GM18499 (cell line): Measurements from ENCODE around the gene SLC1A3.

Source experiments
- ATAC-seq: cut with Tn5 transposase; IDR thresholded peaks from one replicate; pipeline ENCODE4 v1.9.1; 2021; ENCODE audit warnings: moderate number of reproducible peaks; ENCODE audit not compliant: insufficient read depth, unreplicated experiment

The SLC1A3 gene

GRCh38 chr5:36705055-36705454 lies 98.6 kb downstream of the SLC1A3 start:
- no peak for ATAC-seq

- ATAC-seq = no peak
Measured at GRCh38 chr5:36706662-36707061, 100.3 kb downstream of the SLC1A3 start.

- ATAC-seq = no peak
Measured at GRCh38 chr5:36708996-36709395, 102.6 kb downstream of the SLC1A3 start.

DNA sequence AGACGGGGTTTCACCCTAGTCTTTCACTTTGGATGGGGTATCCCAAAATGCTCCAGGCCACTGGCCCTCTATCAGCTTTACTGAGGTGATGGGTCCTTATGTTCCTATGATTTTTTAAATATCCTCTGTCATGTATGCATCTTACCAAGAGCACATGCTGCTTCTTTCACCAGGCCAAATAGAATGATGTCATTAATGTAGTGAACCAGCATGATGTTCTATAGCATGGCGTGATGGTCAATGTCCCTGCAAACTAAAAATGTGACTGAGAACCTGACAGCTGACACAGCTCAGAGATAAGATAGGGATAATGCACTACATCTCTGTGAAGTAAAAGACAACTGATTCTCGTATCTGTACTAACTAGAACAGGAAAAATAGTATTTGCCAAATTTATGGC lies 103.6 kb downstream of the SLC1A3 start:
- ATAC-seq = no peak

DNA sequence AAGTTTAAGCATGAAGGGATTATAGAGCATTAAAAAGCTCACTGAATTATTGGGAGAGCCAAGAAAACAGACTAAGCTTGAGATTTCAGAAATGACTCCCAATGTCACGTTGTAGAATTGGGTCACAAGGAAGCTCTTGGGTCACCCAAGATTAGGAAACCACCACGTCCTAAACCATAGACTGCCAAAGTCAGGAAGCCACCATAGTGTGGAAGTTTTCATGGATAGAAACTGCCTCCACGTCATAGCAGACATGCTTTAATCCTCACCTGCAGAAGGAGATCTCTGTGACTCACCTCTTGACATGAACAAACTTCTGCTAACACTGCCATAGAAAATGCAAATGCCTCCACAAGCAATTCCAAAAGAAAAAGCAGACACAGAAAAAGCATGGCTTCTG lies 106.3 kb downstream of the SLC1A3 start:
- no peak for ATAC-seq

DNA sequence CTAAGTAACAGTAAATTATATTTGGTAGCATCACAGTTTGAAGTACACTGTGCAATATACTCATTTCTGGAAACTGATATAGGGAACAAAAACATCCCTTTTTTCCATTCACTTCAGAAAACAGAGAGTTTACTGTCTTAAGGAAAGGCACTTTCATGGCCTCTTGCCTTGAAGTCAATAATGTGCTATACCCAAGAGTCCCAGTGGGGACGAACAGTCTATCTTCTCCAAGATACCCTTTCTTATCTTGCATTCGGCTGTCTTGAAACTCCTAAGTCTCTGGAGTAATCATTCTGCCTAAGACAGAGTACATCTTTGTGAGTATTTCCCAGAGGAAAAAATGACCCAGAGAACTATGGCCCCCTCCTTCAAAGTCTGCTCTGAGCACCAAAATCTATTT lies 107.1 kb downstream of the SLC1A3 start:
- ATAC-seq = no peak

DNA sequence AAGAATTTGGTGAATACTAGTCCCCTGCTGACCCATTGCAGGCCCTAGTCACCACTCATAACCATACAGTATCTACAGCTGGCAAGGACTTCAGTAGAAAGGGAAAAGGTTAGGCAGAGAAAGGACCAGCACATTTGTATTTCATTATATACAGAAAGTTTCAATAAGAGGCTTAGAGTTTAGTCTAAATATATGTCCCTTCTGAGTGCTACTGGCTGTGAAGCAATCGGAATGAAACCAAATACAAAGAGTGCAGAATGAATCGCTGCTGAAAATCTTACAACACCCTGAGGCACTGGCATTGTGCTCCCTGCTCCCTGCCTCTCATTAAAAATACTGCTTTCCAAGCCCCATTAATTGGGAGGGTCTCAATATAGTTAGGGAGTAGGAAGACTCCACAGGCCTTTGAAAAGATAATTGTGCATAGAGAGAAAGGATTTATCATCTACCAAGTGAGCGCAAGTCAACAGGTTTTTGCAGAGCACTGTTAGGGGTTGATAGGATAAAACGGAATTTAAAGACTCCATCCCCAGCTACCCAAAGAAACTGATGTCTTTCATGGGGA lies 110.8 kb downstream of the SLC1A3 start:
- no peak for ATAC-seq

DNA sequence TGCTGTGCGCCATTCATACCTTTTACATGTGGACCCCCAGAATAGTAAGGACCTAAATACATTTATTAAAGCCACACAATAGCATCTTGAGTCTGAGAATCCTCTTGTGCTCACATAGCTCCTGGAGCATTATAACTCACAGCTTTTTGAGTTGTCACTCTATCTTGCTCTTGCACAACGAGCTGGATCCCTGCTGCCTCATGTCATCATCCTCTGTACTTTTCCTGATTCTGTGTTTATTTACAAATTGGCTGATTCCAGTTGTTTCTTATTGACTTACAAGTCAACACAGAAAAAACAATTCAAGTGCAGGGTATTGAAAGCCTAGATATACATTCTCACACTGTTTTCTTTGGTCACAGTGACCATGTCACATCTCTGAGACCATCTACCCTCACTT lies 112.9 kb downstream of the SLC1A3 start:
- ATAC-seq = no peak

DNA sequence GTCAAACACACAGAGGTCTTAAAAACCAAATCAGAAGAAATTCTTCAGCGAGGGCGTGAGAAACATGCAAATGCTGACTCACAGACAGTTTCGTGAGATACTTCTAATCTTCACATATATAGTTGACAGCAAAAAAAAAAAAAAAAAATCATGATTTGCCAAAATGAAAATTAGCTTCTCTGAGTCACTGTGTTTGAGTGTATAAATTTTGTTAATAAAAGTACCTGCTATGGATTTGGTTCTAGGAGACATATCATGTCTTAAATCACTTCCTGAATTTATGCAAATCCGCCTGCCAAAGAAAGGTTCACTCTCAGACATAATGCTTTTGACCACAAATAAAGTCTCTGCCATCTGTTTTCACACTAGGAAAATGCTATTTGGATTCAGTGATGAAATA lies 114.3 kb downstream of the SLC1A3 start:
- ATAC-seq = peak; percentile 21

- no peak for ATAC-seq
Measured at GRCh38 chr5:36721664-36722235, 115.3 kb downstream of the SLC1A3 start.

DNA sequence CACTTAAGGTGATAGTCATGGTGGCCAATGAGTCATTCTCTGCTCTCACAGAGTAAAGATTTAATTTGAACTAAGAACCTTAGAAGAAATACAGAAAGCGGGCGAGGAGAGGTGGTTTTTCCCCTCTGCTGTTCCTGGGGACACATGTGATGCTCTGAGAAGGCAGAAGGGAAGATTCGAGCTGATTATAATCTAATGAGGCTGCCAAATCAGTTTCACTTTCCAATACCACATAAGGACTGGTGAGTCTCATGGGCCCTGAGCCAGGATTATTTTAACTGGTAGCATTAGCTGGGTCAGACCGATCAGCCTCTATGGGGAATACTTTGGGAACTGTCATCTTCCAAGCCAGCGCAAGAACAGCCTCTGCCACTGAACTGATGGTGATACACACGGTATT lies 116.5 kb downstream of the SLC1A3 start:
- no peak for ATAC-seq

DNA sequence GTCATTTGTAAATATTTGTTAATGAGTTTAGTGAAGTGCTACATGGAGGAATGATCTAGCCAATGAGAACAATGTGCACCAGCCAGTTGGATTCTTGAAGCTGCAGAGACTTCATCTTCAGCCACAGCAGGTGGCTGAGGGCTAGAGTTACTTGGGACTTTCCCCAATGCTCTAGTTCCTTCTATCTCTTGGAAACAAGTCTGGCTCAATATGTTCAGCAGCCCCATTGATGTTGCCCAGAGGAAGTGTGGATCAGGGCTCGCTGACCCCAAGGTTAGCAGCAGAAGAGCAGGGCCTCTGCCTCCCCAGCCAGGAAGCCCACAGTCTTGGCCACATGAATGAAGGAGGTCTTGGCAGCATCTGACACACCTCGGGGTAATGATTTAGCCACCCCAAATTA lies 117.5 kb downstream of the SLC1A3 start:
- ATAC-seq = no peak

DNA sequence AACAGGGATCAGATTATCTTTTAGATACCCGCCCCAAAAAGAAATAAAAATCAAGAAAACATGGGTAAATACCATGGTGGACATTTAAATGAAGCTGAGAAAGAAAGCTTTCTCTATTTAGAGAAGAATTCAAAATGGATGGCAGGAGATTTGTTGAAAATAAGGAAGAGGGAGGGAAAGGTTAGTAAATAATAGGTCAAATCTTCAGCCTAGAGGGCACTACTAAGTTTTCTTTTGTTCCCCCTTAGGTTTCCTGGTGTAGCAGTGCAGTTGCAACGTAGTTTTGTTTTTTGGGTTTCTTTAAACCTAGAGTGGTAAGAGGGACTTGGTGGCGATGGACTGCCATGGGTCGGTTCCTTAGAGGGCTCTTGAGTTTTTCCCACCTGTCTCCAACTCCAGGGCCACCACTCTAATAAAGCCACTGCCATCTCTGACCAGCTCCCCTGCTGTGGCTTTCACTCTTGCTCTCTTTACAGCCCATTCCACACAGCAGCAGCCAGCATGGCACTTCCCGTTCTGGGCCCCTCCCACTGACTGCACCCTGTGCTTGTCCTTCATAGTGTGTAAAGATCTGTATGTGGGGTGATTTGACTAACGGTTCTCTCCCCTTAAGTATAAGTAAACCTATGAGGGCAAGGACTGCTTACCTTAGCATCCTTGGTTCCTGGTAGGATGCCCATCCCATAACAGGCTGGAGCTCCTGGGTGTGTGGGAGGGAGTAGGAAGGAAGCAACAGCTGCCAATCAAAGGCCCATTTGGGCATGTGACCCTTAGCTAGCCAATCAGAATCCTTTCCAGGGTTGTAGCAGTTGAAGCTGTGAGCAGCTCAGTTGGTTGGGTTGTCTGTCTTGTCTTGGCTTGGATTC lies 118.3 kb downstream of the SLC1A3 start:
- peak; percentile 57 for ATAC-seq

DNA sequence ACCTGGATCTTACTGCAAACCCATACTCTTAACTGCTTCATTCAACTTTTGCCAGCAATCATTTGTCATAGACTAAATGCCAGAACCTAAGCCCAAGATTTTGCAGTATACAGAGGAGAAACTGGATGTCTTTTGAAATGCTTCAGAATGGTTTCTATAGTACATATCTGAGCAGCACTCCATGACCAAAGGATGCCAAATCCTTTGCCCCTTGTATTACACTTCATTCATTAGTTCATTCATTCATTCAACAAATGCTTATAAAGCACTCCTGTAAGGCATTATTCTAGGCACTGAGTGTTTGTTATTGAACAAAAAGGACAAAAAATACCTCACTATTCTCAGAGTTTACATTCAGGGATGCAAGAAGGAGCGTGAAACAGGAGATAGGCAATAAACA lies 119.9 kb downstream of the SLC1A3 start:
- no peak for ATAC-seq

DNA sequence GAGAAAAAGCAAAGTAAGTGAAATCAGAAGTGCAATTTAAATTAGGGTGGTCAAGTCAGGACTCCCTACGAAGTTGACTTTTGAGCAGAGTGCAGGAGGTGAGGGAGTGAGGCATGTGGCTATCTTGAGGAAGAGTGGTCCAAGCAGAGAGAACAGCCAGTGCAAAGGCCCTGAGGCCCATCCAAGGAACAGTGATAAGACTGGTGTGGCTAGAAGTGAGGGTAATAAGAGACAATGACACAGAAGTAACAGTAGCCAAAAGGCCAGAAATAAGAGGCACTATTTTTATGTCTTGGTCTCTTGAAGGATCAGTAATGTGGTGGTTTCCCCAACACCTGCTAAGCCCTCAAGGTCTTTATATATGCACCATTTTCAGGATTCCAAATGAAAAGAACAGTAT lies 120.4 kb downstream of the SLC1A3 start:
- ATAC-seq = no peak

DNA sequence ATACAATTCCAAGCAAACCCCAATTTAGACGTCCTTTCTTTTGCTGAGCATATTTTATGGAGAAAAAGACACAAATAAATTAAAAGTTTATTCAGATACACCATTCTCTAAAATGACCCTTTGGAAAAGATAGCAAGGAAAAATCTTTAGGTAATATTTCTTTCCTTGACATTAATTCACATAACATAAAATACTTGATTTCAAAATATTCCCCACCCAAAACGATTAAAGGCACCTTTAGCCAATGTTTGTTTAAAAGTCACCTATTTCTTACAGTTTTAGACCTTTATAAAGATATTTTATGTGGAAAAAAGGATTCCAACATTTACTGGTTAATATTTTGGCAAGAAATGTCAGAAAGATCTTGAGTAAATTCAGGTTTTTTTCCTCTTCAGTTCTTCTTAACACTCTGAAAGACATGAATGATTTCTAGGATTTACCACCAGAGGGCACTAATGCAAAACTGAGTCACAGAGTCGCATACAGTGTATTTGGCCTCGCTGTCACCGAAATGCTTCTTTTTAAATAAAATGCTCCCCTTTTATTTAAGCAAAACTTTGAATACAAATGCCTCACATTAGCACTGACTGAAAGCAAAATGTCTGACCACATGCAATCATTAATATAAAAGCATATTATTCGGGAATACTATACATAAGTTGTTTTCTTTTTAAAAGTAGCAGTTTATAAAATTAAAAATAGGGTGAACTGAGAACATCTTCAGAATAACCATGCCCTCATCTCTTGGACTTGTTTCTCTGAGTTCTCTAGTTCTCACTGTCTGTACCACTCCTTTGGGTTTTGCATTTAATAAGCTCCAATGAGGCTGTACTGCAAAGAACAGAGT lies 122.5 kb downstream of the SLC1A3 start:
- no peak for ATAC-seq

- ATAC-seq = no peak
Measured at GRCh38 chr5:36730537-36731216, 124.3 kb downstream of the SLC1A3 start.

- ATAC-seq = no peak
Measured at GRCh38 chr5:36733183-36733582, 126.8 kb downstream of the SLC1A3 start.

DNA sequence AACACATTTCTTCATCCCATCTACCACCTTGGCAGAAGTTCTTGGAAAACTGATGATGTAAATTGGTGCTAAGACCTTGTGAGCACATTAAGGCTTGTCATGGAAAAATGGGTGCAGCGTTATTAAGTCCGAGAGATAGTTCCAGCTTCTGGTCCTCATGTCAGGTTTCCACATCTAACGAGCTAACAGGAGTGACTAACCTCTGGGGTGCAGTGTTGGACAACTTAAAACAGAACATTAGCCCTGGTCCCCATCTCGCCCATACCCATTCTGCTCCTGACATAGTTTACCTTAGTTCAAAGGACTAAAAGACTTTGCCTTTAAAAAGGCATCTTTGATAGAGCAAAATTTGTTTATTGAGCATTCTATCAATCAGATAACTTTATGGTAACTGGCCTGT lies 128.0 kb downstream of the SLC1A3 start:
- ATAC-seq = no peak

DNA sequence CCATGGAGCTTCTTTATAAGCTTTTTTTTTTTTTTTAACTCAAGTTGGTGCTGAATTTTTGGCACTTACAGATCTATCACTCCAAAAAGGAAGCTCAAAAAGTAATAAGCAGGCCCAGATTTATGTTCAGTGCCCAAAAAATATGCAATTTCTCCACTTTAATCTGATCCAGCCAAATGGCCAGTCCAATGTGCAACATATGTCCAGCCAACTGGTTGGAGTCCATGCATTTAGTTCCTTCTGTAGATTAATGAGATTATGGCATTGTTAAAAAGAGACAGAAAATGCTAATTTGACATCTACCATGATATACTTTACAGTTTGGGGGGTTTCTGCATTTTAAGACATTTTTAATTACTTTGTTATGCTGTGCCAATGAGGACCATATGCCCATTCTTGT lies 129.5 kb downstream of the SLC1A3 start:
- no peak for ATAC-seq
